HG02852 (cell line): ENCODE data around the gene HS3ST6.
"Not testable (repeated sequence)": the region's sequence is repeated elsewhere in the genome, so short reads cannot be mapped to it uniquely, and the experiment has no call there.

Experiments
- ATAC-seq: cut with Tn5 transposase; IDR thresholded peaks from one replicate; pipeline ENCODE4 v1.9.1; 2021; ENCODE audit warnings: mild to moderate bottlenecking, moderate library complexity; ENCODE audit not compliant: unreplicated experiment

The HS3ST6 gene

DNA sequence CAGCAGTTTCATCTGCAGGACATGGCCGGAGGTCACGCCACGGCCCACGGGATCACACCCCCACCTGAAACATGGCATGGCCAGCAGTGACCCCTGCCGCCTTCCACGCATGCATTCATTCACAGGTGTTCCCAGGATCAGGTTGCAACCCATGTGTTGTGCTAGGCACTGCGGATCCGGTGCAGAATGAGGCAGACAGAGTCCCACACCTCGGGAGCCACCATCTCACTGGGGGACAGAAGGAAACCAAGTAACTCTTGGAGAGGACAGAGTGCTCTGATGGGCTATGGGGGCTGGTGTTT, 29.1 kb upstream of the HS3ST6 start:
- ATAC-seq, result no peak

DNA sequence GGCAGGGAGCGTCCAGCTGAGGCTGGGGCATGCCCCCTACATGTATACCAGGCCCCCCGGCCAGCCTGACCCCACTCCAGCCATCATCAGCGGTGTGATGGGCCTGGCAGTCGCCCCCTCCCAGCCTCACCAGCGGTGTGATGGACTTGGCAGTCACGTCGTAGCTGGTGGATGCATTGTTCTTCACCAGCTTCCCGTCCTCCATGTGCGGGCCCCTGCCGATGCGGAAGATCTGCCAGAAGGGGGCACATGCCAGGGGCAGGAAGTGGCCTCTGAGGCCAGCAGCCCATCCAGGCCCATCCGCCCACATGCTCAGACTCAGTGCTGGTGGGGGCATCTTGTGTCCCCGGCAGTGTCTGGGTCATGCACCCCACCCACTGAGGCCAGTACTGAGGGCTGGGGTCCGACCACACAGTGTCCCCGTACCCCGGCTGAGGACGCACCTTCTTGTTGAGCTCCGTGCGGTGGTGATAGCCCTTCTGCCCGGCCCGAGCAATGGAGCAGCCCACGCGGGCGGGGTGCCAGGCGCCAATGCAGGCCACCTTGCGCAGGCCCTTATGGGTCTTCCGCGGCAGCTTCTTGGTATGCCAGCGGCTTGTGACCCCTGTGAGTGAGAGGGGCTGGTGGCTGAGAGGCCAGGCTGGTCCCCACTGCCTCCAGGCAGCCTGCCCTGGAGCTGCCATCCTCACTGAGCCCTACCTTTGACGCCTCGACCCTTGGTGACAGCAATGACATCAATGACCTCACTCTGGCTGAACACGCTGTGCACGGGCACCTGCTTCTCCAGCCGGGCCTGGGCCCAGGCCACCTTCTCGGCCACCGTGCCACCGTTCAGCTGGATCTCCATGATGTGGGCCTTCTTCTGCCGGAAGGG, 28.5 kb upstream of the HS3ST6 start:
- ATAC-seq, result no peak

DNA sequence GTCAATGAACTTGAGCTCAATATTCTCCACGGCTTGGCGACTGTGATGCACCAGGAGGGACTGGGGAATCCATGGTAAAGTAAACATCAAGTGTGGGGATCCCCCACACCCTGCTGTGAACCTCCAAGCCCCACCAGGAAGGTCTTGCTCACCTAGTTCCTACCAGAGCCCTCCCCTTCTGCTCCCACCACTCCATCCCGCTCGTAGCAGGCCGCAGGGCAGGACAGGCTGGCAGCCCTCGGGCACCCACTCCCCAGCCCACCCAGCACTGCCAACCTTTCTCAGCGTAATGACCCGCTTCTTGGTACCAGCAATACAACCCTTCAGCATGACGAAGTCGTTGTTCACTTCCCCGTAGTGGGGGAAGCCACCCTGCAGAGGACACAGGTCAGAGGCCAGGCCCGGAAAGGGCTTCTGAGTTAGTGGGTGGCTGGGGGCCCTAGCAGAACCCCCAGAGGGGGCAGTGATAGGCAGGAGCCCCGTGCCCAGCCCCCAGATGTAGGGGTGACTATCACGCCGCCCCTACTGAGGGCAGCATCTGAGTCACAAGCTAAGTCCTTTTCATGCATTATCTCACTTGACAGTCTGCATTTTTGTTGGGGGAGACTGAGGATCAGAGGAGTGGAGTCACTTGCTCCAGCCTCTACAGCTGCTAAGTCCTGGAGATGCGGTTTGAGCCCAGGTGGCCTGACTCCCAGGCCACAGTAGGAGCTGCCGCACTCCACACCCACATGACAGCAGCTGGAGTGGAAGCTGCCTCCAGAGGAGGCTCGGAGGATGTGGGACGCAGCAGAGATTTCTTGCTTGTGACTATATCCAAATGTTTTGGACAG, 27.6 kb upstream of the HS3ST6 start:
- ATAC-seq, result no peak

DNA sequence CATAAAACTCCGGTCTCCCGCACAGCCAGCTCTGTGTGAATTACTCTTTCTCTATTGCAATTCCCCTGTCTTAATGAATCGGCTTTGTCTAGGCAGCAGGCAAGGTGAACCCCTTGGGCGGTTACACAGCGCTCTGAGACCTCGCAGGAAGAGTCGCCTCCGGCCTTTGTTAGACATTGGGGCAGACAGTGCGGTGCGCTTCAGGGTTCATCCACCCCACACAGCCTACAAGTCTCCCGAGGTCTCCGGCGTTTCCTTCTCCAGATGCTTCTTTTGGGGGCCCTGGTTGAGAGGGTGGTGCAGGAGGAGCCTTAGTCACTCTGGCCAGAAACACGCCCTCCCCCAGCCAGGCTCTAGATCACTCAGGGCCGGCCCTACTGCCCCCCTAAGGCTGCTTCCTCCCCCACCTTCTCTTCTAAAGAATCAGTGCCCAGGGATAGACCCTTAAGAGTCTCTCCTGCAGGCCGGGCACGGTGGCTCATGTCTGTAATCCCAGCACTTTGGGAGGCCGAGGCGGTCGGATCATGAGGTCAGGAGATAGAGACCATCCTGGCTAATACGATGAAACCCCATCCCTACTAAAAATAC, 26.5 kb upstream of the HS3ST6 start:
- no peak for ATAC-seq

DNA sequence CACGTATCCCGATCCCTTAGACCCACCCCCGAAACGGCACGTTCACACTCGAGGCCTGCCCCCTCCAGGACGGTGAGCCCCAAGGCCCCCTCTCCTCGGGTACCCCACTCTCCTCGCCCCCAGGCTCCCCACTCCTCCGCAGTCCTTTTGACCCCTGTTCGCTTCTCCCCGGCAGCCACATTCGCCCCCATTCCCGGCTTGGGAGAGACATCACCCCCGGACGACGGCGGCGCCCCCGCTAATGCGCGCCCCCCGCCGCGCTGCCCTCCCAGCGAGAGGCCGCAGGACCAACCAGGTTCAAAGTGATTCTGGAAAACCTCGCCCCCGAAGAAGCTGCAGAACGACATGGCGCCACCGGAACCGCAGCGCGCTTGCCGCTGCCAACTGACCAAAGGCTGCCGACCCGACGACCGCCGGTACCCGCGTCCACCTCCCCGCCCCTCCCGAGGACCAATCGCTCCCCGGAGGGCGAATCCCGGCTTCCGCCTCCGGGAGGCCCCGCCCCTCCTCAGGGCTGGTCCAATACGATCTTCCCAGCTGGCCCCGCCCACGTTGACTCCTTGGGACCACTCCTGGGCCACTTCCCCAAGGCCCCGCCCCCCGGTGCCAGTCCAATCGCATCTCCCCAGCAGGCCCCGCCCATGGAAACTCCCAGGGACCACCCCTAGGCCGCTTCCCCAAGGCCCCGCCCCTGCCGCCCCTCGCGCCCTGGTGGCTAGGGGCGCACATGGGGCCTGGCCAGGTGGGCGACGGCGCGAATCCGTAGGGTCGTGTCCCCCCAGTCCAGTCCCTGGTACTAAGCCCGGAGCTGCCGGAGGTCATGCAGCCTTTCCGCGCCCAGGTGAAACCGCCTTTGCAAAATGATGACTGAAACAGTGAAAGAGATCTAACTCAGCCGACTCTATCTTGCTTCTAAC, 24.9 kb upstream of the HS3ST6 start, which contains the start of gene MSRB1:
Gene MSRB1 (minus strand): TSS at position 390 of the 917 bp plus-strand sequence. CDS start 43 bp downstream, at position 347.
- peak; percentile 92 for ATAC-seq

DNA sequence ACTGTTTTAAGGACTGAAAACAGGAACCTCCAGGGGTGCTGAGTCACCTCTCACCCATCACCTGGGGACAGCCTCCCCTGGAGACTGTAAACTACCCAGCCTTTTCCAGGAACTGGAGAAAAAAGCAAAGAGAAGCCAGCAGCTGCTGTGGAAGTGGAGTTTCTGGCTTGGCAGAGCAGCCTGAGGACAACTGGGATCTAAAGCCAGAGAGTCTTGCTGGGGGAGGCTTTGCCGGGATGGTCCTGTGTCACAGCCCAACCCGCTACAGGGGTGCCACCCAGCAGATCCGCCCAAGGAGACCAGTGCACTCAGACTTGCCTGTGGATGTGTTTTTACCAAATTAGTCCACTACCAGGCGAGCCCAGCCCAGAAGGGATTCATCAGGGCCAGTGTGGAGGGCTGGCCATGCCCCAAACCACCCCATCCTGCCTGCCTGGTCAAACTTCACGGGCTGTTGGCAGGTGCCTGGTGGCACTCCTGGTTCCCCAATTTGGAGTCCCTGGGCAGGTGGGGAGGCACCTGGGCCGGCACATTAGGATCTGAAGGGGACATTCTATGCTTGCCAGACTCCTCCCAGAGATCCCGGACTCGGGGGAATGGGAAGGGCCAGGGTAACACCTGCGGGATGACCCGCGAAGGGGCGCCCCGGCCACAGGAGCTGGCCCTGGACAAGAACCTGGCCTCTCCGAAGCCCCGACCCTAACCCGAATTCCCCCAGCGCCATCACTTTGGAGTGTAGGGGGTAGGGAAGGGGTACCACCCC, 24.0 kb upstream of the HS3ST6 start:
- no peak for ATAC-seq

DNA sequence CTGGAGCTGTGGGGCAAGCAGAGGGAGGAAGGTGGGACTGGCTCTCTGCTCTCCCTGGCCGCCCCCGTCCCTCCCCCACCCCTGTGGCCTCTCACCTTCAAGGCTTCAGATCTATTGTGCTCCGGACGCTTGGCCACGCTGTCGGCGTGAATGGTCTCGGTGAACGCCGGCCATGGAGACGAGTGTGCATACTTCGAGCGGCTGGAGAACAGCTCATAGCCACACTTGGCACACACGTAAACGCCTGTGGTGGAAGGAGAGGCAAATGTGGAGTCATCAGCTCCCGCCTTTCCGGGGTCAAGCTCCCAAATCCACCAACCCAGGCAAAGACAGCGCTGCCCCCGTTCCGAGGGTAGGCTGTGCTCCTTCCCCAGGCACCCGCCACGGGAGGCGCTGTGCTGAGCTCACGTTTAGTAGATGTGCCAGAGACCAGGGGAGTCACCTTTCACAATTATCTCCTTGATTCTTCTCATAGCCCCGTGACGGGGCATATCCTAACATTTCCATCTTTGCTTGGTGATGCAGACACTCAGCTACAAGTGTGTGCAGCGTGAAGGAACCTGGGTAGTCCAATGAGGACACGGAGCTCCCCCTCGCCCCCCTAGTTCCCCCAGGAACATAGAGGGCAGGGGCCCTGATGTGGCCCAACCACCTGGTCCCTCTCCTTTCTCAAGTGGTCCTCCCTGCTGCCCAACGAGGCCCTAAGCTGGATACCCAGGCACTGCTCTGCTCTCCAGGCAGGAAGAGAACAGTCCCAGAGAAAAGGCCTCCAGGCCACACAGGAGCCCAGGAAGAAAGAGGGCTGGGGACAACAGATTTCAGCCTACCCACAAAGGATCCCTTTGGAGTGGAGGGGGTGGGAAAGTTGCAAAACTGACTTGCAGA, 23.2 kb upstream of the HS3ST6 start:
- no peak for ATAC-seq

DNA sequence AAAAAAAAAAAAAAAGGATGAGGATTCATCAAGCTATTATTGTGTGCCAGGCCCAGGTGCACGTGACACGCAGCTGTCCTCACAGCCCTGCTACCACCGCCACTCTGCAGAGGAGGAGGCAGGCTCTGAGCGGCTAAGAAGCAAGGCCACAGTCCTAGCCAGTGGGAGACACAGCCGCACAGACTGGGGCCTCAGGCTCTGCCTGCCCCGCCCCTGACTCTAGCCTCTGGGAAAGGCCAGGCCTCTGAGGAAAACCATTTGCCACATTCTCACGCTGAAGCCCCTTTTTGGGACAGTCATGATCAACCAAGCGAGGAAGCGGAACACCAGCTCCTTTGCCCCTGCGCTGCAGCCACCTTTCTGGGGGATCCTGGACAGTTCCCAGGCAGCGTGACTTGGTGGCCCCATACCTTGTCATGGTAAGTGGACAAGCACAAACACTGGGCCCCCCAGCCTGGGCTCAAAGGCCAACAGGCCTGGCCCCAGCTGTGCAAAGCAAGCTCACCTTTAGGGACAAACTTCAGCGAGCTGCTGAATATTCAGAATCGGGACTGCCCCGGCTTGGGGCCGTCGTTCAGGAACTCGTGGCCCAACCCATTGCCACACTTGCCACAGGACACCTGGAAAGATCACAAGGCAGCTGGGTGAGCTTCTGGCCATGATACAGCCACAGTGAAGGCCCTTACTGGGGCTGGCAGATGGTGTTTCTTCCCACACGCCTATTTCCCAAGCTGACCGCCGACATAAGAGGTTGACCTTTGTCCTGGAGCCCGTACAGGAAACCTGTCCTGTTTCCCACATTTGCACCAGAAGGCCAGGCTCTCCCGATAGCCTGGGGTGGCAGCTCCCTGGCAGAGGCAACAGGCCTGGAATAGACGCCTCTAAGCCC, 22.3 kb upstream of the HS3ST6 start:
- ATAC-seq, result no peak

DNA sequence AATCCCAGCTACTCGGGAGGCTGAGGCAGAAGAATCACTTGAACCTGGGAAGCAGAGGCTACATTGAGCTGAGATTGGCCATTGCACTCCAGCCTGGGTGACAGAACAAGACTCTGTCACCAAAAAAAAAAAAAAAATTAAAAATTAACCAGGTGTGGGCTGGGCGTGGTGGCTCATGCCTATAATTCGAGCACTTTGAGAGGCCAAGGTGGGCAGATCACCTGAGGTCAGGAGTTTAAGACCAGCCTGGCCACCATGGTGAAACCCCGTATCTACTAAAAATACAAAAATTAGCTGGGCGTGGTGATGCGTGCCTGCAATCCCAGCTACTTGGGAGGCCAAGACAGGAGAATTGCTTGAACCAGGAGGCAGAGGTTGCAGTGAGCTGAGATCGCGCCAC, 21.6 kb upstream of the HS3ST6 start:
- ATAC-seq, result not testable (repeated sequence)

DNA sequence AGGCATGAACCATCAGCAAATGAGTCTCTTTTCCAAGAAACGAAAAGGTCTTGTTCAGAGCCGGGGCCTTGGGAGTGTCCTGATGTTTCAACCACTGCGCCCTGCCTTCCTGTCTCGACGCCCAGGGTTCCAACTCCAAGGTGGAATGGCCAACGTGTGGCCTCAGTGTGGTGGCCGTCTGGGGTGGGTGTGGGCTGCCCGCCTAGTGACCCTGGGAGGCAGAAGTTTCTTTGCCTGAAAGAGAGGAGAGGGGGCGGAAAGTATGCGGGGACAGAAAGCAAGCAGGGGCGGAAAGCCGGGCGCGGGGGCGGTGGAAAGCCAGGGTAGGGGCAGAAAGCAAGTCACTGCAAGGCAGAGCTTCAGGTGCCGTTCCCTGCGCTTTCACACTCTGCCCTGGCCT, 20.7 kb upstream of the HS3ST6 start:
- no peak for ATAC-seq

DNA sequence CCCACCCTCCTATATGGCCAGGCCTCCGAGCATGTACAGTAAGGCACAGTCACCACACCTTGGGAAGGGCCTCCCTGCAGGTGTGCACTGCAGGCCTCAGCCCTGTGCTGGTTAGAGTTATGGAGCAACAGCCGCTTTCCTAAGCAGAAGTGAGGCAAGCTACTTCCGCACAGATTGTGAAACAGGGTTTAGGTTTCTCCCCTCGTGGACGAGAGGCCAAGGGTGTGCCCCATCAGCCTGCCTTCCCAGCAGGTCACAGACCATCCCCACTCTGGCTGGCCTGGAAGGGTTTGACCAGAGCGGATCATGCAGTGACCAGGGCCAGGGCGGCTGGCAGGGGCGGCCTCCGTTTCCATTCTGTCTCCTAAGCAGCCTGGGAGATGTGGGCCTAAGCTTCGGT, 20.1 kb upstream of the HS3ST6 start:
- no peak for ATAC-seq

DNA sequence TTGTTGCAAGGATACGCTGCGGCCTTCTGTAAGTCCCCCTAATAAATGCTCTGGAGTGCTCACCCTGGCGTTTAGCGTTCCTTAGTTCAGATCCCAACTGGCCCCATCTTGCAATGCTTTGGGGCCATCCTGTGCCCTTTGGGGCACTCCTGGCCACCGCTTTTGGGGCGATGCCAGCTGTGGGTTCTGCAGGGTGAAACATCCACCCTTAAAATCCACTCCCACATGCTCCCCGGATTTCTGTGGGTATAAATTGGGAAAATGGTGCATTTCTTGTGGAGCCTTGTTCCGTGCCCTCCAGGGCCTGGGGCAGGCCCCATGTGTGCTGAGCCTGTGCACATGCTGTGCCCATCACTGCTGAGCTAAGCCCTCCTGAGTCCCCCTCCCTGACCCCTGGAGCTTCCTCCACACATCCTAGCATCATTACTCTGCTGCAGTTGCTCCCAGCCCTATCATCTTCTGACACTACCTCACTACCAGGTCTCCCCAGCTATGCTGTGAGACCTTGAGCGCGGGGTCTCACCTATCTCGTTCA, 18.8 kb upstream of the HS3ST6 start:
- ATAC-seq, result no peak

DNA sequence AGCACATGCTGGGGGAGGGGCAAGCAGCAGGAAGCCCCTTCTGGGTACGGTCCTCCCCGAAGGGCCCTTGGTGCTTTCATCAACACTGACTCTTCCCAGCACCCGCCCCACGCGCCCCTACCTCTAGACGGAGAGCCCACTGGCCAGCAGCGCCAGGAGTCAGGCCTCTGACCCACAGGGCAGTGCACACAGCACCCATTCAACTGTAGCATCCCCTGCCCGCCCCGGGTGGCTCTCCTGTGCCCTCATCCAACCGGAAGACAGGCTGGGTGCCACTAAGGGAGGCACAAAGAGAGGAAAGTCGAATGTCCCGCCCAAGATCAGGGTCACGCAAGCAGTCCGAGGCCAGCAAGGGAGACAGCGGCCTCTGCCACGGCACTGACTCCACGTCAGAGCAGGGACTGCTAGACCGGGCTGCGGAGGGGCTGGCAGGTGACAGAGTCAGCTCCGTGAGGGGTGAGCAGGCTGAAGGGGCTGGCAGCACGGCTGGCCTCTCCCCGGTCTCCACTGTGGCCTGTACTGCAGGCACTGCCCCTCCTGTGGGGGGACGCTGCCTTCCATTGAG, 15.0 kb upstream of the HS3ST6 start:
- ATAC-seq, result no peak

DNA sequence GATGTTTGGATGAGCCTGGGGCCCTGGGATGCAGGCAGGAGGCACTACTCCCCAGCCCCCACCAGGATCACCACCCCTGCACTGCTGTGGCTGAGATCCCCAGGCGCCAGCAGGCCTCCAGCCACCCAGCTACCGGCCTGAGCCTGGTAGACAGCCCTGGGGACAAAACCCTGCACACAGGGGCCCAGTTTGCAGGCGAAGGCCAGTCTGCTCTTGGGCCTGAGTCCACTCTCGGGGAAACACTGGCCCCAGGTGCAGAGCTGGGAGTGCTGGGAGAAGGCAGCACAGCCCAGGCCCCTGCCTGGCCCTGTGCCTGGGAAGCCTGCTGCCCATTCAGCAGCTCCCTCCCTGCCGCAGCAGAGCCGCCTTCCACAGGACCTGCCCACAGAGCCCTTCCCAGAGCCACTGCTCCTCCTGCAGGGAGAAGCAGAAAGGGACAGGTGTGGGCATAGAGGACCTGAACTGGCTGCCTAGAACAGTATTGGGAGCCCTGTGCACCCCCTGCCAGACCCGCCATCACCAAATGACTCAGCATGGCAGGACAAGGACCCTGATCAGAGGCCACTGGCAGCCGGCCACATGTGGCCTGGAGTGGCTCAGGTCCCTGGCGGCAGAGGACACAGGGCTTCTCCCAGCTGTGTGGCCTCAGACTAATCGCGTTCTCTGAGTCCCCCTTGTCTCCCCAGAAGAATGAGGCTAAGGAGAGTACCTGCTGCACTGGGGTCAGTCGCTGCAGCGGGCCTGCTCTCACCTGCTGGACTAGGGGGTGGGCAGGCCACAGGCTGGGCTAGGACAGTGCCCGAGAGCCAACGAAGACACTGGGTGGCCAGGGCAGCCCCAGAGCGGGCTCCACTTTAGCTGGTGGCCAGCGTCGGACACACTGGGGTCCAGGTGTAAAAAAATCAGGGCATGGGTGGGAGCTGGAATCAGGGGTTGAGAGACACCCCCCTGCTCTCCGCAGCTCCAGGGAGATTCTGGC, 14.1 kb upstream of the HS3ST6 start:
- no peak for ATAC-seq

DNA sequence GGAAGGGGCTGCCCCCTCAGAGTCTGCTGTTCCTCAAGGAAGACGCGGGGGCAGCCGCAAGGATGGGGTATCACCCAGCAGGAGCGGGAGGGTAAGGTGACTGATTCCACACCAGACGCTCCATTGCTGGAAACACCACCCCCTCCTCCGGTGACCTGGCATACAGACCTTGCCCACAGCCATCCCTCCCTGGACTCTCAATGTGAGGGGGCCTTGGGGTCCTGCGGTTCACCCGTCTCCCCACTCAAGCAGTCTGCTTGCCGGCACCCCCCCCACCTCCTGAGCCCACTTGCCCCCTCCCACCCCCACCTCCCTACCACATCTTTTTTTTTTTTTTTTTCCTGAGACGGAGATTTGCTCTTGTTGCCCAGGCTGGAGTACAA, 12.1 kb upstream of the HS3ST6 start:
- ATAC-seq, result no peak
